GM13976 (cell line): ENCODE results near the gene CRAT.
"Not testable (repeated sequence)": the region's sequence is repeated elsewhere in the genome, so short reads cannot be mapped to it uniquely, and the experiment has no call there.

Experiments
- DNase-seq: peaks from one replicate; pipeline ENCODE4 v3.0.0; 2012; ENCODE audit warnings: low spot score
- in situ Hi-C: fragments of 300-500 bp; cut with MboI; formaldehyde crosslinking; loops from one replicate; pipeline ENCODE4 v1.12.0; 2022; ENCODE audit warnings: low sequenced_read_pairs, mixed read lengths, inconsistent platforms; ENCODE audit not compliant: unreplicated experiment
- TF ChIP-seq, protein P1 (sequence below): IDR thresholded peaks from 2 replicates; pipeline ENCODE4 v1.5.1; 2012; ENCODE audit warnings: borderline replicate concordance, mild to moderate bottlenecking; ENCODE audit not compliant: insufficient read depth; ENCODE audit errors: extremely low read depth, missing control alignments, control extremely low read depth

Gene CRAT

DNA sequence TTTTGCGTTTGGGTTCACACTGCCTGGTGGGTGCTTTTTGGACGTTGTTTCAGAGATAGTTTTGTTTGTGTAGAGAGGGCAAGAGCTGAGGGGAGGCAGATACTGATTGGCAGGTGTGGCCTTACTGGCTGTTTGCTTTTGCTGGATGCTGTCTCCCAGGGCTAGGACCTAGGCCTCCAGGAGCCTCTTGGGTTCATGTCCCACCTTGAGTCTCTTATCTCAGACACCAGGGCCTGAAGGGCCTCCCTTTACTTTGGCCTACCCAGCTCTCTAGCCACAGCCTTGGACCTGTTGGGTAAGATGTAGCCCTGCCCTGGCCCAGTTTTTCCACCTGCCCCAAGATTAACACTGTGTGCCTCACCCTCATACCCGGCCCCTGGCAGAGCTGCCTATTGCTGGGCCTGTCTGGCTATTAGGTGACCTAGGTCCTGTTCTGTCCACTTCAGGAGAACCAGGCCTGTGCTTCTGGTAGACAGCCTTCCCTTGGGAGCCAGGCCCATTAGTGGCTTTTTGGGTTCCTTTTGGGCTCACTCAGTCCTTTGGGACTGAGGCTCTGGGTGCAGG, 14.0 kb upstream of the CRAT start:
- TF ChIP-seq, protein P1, sequence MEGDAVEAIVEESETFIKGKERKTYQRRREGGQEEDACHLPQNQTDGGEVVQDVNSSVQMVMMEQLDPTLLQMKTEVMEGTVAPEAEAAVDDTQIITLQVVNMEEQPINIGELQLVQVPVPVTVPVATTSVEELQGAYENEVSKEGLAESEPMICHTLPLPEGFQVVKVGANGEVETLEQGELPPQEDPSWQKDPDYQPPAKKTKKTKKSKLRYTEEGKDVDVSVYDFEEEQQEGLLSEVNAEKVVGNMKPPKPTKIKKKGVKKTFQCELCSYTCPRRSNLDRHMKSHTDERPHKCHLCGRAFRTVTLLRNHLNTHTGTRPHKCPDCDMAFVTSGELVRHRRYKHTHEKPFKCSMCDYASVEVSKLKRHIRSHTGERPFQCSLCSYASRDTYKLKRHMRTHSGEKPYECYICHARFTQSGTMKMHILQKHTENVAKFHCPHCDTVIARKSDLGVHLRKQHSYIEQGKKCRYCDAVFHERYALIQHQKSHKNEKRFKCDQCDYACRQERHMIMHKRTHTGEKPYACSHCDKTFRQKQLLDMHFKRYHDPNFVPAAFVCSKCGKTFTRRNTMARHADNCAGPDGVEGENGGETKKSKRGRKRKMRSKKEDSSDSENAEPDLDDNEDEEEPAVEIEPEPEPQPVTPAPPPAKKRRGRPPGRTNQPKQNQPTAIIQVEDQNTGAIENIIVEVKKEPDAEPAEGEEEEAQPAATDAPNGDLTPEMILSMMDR: no peak
- in situ Hi-C loops: loop anchor here (25.0 kb wide), 1 partner anchor 663 kb away; no protein-coding TSS in a partner anchor
- DNase-seq: no peak

DNA sequence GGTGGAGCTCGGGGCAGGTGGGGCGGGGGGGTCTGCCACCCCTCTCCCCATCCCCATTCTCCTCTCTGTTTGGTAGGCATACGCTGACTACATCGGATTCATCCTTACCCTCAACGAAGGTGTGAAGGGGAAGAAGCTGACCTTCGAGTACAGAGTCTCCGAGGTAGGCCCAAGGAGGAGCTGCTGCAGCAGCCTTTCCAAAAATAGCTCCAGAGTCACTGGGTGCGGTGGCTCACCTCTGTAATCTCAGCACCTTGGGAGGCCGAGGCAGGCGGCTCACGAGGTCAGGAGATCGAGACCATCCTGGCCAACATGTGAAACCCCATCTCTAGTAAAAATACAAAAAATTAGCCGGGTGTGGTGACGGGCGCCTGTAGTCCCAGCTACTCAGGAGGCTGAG, 12.4 kb upstream of the CRAT start:
- DNase-seq, in situ Hi-C loops: not testable (repeated sequence)

DNA sequence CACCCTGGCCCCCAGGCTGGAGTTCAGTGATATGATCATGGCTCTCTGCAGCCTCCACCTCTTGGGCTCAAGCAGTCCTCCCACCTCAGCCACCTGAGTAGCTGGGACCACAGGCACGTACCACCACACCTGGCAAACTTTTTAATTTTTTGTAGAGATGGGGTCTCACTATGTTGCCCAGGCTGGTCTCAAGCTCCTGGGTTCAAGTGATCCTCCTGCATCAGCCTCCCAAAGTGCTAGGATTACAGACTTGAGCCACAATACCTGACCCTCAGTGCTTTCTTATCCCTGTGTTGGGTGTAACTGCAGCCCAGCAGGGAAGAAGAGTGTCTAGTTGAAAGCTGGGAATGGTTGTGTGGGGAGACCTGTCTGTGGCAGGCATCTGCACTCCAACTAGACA, 11.5 kb upstream of the CRAT start:
- in situ Hi-C loops: no loop called here
- no peak for DNase-seq
- TF ChIP-seq, protein P1: no peak

DNA sequence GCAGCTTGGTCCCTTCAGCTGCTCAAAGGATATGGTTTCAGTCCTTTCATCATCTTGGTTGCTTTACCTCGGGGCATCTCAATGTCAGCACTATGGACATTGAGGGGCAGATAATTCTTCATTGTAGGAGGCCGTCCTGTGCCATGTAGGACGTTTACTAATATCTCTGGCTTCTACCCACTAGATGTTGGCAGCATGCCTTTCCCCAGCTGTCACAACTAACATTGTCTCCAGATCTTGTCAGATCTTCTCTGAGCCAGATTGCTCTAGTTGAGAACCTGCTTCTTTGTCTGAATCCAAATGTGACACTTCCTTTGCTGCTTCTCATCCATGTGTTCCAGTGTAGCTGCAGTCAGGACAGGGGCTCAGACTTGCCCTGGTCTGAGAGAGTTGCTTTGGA, 10.9 kb upstream of the CRAT start:
- TF ChIP-seq, protein P1: no peak
- in situ Hi-C loops: no loop called here
- DNase-seq: no peak

DNA sequence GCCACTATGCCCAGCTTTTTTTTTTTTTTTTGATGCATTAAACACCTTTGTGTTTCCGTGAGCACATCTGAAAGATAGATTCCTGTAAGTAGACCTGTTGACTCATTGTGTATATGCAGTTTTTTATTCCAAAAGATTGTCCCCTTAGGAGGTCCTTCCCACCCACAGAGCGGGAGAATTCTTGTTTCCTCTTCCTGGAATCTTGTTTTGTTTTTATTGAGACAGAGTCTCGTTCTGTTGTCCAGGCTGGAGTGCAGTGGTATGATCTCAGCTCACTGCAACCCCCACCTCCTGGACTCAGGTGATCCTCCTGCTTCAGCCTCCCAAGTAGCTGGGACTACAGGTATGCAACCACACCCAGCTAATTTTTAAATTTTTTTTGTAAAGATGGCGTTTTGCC, 8.2 kb upstream of the CRAT start:
- DNase-seq: no peak
- in situ Hi-C loops: no loop called here
- TF ChIP-seq, protein P1: no peak

DNA sequence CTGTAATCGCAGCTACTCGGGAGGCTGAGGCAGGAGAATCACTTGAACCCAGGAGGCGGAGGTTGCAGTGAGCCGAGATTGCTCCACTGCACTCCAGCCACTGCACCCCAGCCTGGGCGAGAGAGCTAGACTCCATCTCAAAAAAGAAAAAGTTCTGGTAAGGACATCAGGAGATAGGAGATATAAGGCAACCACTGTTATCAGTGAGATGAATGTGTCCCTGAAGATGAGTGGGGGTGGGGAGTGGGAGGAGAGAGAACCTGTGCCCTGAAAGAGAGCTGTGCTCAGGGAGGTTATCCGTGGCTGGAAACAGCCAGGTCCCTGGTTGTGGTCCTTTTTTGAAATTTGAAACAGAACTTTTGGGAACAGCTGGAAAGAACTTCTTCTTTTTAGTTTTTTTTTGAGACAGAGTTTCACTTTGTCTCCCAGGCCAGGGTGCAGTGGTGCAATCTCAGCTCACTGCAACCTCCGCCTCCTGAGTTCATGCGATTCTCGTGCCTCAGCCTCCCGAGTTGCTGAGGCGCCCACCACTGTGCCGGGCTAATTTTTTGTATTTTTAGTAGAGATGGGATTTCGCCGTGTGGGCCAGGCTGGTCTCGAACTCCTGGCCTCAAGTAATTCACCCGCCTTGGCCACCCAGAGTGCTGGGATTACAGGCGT, 3.2 kb upstream of the CRAT start:
- DNase-seq: no peak
- TF ChIP-seq, protein P1: no peak
- in situ Hi-C loops: no loop called here

DNA sequence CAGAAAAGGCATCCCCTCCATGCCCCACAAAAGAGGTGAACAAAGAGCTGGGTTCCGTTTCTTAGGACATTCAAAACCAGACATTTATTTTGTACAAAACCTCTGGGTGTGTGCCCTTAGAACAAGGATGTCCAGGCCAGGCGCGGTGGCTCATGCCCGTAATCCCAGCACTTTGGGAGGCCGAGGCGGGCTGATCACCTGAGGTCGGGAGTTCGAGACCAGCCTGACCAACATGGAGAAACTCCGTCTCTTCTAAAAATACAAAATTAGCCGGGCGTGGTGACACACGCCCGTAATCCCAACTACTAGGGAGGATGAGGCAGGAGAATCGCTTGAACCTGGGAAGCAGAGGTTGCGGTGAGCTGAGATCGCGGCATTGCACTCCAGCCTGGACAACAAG, 1.9 kb upstream of the CRAT start:
- DNase-seq, in situ Hi-C loops: not testable (repeated sequence)

DNA sequence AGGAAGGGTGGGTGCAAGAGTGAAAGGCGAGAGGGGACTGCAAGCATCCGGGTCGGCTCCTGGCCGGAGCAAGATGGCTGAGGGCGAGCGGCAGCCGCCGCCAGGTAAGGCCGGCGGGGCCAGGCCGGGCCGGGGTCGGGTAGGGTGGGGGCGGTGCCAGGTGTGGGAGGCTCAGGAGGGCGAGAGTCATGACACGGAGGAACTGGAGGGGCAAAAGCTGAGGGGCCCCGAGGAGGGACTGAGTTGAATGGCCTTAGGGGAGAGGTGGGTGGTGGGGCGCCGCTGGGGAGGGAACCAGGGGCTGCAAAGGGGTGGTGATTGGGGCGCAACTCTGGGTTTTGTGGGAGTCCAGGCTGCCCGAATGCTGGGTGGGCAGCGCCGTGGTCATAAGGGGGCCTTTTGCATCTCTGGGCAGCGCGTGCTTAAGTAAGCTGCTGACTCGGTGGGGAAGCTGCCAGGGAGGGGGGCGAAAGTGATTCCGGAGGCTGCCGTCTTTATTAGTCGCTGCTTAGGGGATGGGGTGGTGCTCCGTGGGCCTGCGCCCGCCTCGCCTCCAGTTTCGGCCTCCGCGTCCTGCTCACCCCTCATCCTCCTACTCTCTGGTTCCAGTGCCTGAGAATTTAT, 1.0 kb upstream of the CRAT start:
- DNase-seq: peak; percentile 67
- TF ChIP-seq, protein P1: no peak
- in situ Hi-C loops: no loop called here
